HEK293 (cell line): Measurements from ENCODE around the gene TSEN54.

Experiments used
- CTCF ChIP-seq: fragments of 450-650 bp; formaldehyde crosslinking; IDR thresholded peaks from 2 replicates; pipeline ENCODE4 v1.5.1; 2016; ENCODE audit warnings: missing biosample characterization, missing genetic modification characterization
- PRDM1 ChIP-seq: fragments of 450-650 bp; formaldehyde crosslinking; IDR thresholded peaks from 2 replicates; pipeline ENCODE4; 2016; ENCODE audit warnings: missing biosample characterization, missing genetic modification characterization
- SETDB1 ChIP-seq: IDR thresholded peaks from one replicate; pipeline ENCODE4 v1.6.1; 2017; ENCODE audit warnings: mild to moderate bottlenecking, low read length, moderate library complexity, mixed read lengths; ENCODE audit not compliant: insufficient read length
- ZNF16 ChIP-seq: fragments of 450-650 bp; formaldehyde crosslinking; IDR thresholded peaks from 2 replicates; pipeline ENCODE4 v1.5.1; 2016; ENCODE audit warnings: low read depth, missing biosample characterization, missing genetic modification characterization
- ZNF18 ChIP-seq: fragments of 450-650 bp; formaldehyde crosslinking; IDR thresholded peaks from 2 replicates; pipeline ENCODE4 v1.5.1; 2016; ENCODE audit warnings: missing biosample characterization, missing genetic modification characterization
- ZNF518A ChIP-seq: fragments of 450-650 bp; formaldehyde crosslinking; conservative IDR thresholded peaks from 2 replicates; pipeline ENCODE4 v1.5.1; 2016; ENCODE audit warnings: low read depth, missing biosample characterization, missing genetic modification characterization
- ZNF561 ChIP-seq: fragments of 450-650 bp; IDR thresholded peaks from 2 replicates; pipeline ENCODE4 v1.5.1; 2018; ENCODE audit warnings: missing biosample characterization, missing genetic modification characterization, borderline replicate concordance
- ZNF571 ChIP-seq: fragments of 450-650 bp; formaldehyde crosslinking; IDR thresholded peaks from 2 replicates; pipeline ENCODE4 v1.5.0; 2017; ENCODE audit warnings: missing biosample characterization, missing genetic modification characterization
- ZNF692 ChIP-seq: fragments of 450-650 bp; formaldehyde crosslinking; IDR thresholded peaks from 2 replicates; pipeline ENCODE4 v1.5.1; 2016; ENCODE audit warnings: missing biosample characterization, missing genetic modification characterization
- TF ChIP-seq, protein P1 (sequence below): fragments of 450-650 bp; formaldehyde crosslinking; IDR thresholded peaks from 2 replicates; pipeline ENCODE4 v1.5.1; 2016; ENCODE audit warnings: missing biosample characterization, missing genetic modification characterization
- TF ChIP-seq, protein P2 (sequence below): fragments of 450-650 bp; formaldehyde crosslinking; IDR thresholded peaks from 2 replicates; pipeline ENCODE4 v1.5.1; 2016; ENCODE audit warnings: missing biosample characterization, missing genetic modification characterization

- TF ChIP-seq CTCF (tag by site-specific recombination) (no peak), ZNF561 (no peak), ZNF518A (tag by site-specific recombination) (no peak), PRDM1 (tag by site-specific recombination) (no peak), ZNF16 (tag by site-specific recombination) (no peak), SETDB1 (no peak), ZNF571 (tag by site-specific recombination) (no peak), ZNF692 (no peak), ZNF18 (tag by site-specific recombination) (no peak)
- TF ChIP-seq, protein P1, sequence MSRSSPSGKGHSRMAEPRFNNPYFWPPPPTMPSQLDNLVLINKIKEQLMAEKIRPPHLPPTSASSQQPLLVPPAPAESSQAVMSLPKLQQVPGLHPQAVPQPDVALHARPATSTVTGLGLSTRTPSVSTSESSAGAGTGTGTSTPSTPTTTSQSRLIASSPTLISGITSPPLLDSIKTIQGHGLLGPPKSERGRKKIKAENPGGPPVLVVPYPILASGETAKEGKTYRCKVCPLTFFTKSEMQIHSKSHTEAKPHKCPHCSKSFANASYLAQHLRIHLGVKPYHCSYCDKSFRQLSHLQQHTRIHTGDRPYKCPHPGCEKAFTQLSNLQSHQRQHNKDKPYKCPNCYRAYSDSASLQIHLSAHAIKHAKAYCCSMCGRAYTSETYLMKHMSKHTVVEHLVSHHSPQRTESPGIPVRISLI (tag by site-specific recombination), result no peak
- TF ChIP-seq, protein P2, sequence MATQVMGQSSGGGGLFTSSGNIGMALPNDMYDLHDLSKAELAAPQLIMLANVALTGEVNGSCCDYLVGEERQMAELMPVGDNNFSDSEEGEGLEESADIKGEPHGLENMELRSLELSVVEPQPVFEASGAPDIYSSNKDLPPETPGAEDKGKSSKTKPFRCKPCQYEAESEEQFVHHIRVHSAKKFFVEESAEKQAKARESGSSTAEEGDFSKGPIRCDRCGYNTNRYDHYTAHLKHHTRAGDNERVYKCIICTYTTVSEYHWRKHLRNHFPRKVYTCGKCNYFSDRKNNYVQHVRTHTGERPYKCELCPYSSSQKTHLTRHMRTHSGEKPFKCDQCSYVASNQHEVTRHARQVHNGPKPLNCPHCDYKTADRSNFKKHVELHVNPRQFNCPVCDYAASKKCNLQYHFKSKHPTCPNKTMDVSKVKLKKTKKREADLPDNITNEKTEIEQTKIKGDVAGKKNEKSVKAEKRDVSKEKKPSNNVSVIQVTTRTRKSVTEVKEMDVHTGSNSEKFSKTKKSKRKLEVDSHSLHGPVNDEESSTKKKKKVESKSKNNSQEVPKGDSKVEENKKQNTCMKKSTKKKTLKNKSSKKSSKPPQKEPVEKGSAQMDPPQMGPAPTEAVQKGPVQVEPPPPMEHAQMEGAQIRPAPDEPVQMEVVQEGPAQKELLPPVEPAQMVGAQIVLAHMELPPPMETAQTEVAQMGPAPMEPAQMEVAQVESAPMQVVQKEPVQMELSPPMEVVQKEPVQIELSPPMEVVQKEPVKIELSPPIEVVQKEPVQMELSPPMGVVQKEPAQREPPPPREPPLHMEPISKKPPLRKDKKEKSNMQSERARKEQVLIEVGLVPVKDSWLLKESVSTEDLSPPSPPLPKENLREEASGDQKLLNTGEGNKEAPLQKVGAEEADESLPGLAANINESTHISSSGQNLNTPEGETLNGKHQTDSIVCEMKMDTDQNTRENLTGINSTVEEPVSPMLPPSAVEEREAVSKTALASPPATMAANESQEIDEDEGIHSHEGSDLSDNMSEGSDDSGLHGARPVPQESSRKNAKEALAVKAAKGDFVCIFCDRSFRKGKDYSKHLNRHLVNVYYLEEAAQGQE, result no peak
Observed at GRCh38 chr17:75557852-75558665, 41.7 kb downstream of the TSEN54 start.
